ENCODE results near the gene GPR4.

Gene GPR4

DNA sequence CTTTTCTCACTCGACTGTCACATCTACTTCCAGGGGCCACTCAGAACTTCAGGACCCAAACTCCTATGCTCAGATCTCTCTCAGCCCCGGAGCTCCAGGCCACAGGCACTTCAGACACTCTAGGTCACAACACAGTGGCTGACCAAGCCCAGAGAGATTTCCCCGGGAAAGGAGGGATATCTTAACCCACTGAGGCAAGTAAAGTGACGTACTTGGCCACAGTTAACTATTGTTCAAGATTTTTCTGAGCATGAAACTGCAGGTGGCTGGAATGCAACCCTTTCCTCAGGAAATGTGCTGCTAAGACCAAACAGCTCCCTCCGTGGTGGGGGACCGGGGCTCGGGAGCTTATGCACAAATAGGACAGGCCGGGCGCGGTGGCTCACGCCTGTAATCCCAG lies 41.3 kb downstream of the GPR4 start:
- Histone ChIP-seq H3K4me3 (ENCODE audit: low read depth, low read length) (no peak overlapping the region), H3K9me3 (ENCODE audit: control insufficient read depth, insufficient read depth, low read length) (no peaks in the 10 kb centered on the region), H3K36me3 (ENCODE audit: control insufficient read depth, insufficient read depth, low read length) (no peaks in the 10 kb centered on the region), H3K4me1 (ENCODE audit: control insufficient read depth, insufficient read depth, low read length) (peaks cover 4% of the 10 kb centered on the region), H3K27me3 (ENCODE audit: control insufficient read depth, insufficient read depth, low read length) (no peaks in the 10 kb centered on the region), H3K9ac (ENCODE audit: low read depth, low read length) (no peak overlapping the region)

DNA sequence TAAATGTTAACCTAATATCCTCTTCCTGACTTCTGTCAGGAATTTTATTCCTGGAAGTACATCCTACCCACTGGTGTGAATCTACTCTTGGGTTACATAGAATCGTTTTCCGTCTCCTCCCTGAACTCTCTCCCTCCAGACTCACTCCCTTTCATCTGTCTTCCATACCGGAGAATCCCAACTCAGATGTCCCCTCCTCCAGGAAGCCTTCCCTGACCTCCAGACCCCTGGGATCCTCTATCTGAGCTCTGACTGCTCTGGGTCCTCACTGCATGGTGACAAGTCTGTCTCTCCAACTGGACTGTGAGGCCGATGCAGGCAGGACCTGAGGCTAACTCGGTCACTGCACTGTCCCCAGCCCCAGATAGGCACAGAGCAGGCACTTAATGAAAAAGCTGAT lies 42.0 kb downstream of the GPR4 start:
- no peak overlapping the region for H3K4me3 ChIP-seq (ENCODE audit: low read depth, low read length)
- no peaks in the 10 kb centered on the region for H3K9me3 ChIP-seq (ENCODE audit: control insufficient read depth, insufficient read depth, low read length)
- H3K36me3 ChIP-seq (ENCODE audit: control insufficient read depth, insufficient read depth, low read length), result no peaks in the 10 kb centered on the region
- H3K9ac ChIP-seq (ENCODE audit: low read depth, low read length), result no peak overlapping the region
- no peaks in the 10 kb centered on the region for H3K27me3 ChIP-seq (ENCODE audit: control insufficient read depth, insufficient read depth, low read length)
- peaks cover 4% of the 10 kb centered on the region for H3K4me1 ChIP-seq (ENCODE audit: control insufficient read depth, insufficient read depth, low read length)

DNA sequence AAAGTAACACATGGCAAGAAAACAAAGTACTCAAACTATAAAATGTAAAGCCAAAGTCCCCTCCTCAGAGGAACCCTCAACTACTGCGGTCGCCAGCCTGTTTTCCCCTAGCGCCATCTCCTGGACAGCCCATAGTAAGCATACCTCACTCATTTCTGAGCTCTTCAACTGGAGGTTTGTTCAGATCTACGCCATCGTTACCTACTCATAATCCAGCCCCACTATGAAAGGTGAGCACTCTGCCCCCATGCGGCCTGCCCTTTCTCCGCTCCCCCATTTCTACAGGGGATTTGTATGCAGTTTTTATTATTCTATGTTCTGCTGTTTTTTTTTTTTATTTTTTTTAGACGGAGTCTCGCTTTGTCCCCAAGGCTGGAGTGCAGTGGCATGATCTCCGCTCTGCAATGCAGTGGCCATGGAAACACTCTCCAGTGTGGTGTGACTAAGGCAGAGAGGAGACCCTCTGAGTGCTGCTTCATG lies 43.6 kb downstream of the GPR4 start:
- peaks cover 6% of the 10 kb centered on the region for H3K27me3 ChIP-seq (ENCODE audit: control insufficient read depth, insufficient read depth, low read length)
- no peaks in the 10 kb centered on the region for H3K9me3 ChIP-seq (ENCODE audit: control insufficient read depth, insufficient read depth, low read length)
- H3K9ac ChIP-seq (ENCODE audit: low read depth, low read length), result no peak overlapping the region
- no peak overlapping the region for H3K4me3 ChIP-seq (ENCODE audit: low read depth, low read length)
- no peaks in the 10 kb centered on the region for H3K4me1 ChIP-seq (ENCODE audit: control insufficient read depth, insufficient read depth, low read length)
- no peaks in the 10 kb centered on the region for H3K36me3 ChIP-seq (ENCODE audit: control insufficient read depth, insufficient read depth, low read length)

DNA sequence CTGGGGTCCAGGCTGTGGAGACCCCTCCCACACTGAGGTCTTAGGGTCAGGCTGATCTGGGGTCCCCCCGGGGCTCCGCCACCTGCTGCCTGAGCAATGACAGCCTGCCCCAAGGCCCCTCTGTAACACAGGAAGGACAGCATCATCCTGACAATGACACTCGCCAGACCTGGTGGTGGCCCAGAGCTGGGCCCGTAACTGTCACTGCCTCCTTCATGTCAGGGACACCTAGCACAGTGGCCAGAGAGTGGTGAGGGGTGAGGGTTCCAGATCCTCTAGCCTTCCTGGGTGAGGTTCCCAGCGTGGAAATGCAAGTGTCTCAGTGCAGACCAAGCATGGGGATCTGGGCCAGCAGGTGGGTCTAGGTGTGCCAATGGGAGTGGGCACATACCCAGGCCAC lies 45.2 kb downstream of the GPR4 start:
- no peaks in the 10 kb centered on the region for H3K4me1 ChIP-seq (ENCODE audit: control insufficient read depth, insufficient read depth, low read length)
- no peak overlapping the region for H3K9ac ChIP-seq (ENCODE audit: low read depth, low read length)
- H3K9me3 ChIP-seq (ENCODE audit: control insufficient read depth, insufficient read depth, low read length), result no peaks in the 10 kb centered on the region
- H3K4me3 ChIP-seq (ENCODE audit: low read depth, low read length), result no peak overlapping the region
- peaks cover 6% of the 10 kb centered on the region for H3K27me3 ChIP-seq (ENCODE audit: control insufficient read depth, insufficient read depth, low read length)
- no peaks in the 10 kb centered on the region for H3K36me3 ChIP-seq (ENCODE audit: control insufficient read depth, insufficient read depth, low read length)

DNA sequence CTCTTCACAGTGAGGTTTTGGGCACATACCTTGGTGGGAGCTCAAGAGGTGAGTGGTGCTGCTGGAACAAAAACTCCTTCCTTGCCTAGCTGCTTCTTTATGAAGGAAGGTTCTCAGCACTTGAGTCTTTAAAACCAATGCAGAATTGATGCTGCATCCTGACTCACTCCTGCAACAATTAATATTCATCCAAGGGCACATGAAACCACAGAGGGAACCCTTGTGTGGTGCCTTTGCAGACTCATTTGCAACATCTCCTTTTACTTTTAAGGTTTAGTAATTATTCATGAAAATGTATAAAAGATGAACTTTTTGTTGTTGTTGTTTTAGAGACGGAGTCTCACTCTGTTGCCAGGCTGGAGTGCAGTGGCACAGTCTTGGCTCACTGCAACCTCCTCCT lies 47.5 kb downstream of the GPR4 start:
- Histone ChIP-seq H3K9me3 (ENCODE audit: control insufficient read depth, insufficient read depth, low read length) (no peaks in the 10 kb centered on the region), H3K27me3 (ENCODE audit: control insufficient read depth, insufficient read depth, low read length) (peaks cover 6% of the 10 kb centered on the region), H3K36me3 (ENCODE audit: control insufficient read depth, insufficient read depth, low read length) (no peaks in the 10 kb centered on the region), H3K4me1 (ENCODE audit: control insufficient read depth, insufficient read depth, low read length) (peaks cover 4% of the 10 kb centered on the region), H3K4me3 (ENCODE audit: low read depth, low read length) (peak overlapping the region; percentile 66), H3K9ac (ENCODE audit: low read depth, low read length) (no peak overlapping the region)

GRCh38 chr19:45553464-45553863 lies 48.5 kb downstream of the GPR4 start:
- Histone ChIP-seq H3K9me3 (ENCODE audit: control insufficient read depth, insufficient read depth, low read length) (no peaks in the 10 kb centered on the region), H3K9ac (ENCODE audit: low read depth, low read length) (no peak overlapping the region), H3K4me3 (ENCODE audit: low read depth, low read length) (peak overlapping the region; percentile 66), H3K27me3 (ENCODE audit: control insufficient read depth, insufficient read depth, low read length) (peaks cover 6% of the 10 kb centered on the region), H3K36me3 (ENCODE audit: control insufficient read depth, insufficient read depth, low read length) (no peaks in the 10 kb centered on the region), H3K4me1 (ENCODE audit: control insufficient read depth, insufficient read depth, low read length) (peaks cover 4% of the 10 kb centered on the region)

DNA sequence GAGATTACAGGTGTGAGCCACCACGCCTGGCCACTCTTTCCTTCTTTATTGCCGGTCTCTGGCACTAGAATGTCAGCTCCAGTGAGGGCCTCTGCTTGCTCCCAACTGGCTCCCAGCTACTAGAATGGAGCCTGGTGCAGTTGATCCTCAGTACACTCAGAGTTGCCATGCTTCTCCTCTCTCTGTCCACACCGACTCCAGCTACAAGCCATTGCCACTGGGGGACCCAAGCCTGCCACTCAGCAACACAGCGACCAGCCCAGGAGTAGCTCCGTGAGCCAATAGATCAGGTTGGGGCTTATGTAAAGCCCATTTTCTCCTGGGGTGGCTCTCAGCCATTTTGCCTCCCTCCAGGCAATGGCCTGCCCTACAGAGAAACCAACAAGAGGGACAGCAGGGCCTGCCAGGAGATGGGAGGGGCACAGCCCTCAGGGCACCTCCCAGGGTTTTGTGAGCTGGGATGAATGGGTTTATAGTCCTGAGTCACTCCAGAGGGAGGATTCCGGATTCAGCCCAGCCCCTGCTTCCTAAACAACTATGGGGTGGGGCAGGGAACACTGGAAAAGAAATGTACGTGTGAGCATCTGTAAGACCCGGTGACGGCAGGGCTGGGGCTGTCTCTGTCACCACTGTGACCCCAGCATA lies 53.9 kb downstream of the GPR4 start:
- H3K9me3 ChIP-seq (ENCODE audit: control insufficient read depth, insufficient read depth, low read length), result no peaks in the 10 kb centered on the region
- no peaks in the 10 kb centered on the region for H3K36me3 ChIP-seq (ENCODE audit: control insufficient read depth, insufficient read depth, low read length)
- H3K4me1 ChIP-seq (ENCODE audit: control insufficient read depth, insufficient read depth, low read length), result peaks cover 4% of the 10 kb centered on the region
- no peak overlapping the region for H3K4me3 ChIP-seq (ENCODE audit: low read depth, low read length)
- H3K9ac ChIP-seq (ENCODE audit: low read depth, low read length), result no peak overlapping the region
- no peaks in the 10 kb centered on the region for H3K27me3 ChIP-seq (ENCODE audit: control insufficient read depth, insufficient read depth, low read length)

- no peak overlapping the region for H3K9ac ChIP-seq (ENCODE audit: low read depth, low read length)
- H3K36me3 ChIP-seq (ENCODE audit: control insufficient read depth, insufficient read depth, low read length), result no peaks in the 10 kb centered on the region
- H3K9me3 ChIP-seq (ENCODE audit: control insufficient read depth, insufficient read depth, low read length), result no peaks in the 10 kb centered on the region
- peaks cover 4% of the 10 kb centered on the region for H3K4me1 ChIP-seq (ENCODE audit: control insufficient read depth, insufficient read depth, low read length)
- H3K4me3 ChIP-seq (ENCODE audit: low read depth, low read length), result no peak overlapping the region
- H3K27me3 ChIP-seq (ENCODE audit: control insufficient read depth, insufficient read depth, low read length), result no peaks in the 10 kb centered on the region
These were observed 54.7 kb downstream of the GPR4 start for GRCh38 chr19:45547211-45547770.

DNA sequence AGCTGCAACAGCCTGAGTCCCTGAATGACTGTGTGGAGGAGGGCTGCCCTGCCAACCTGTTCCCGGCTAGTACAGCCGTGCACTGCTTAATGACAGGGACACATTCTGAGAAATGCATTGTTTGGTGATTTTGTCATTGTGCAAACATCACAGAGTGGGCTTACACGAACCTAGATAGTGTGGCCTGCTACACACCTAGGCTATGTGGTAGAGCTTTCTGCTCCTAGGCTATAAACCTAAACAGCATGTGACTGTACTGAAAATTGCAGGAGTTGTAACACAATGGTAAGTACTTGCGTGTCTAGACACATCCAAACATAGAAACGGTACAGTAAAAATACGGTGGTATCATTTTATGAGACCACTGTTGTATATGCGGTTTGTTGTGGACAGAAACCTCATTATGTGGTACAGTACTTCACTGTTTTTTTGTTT lies 59.8 kb downstream of the GPR4 start:
- H3K9ac ChIP-seq (ENCODE audit: low read depth, low read length), result no peak overlapping the region
- no peaks in the 10 kb centered on the region for H3K4me1 ChIP-seq (ENCODE audit: control insufficient read depth, insufficient read depth, low read length)
- no peaks in the 10 kb centered on the region for H3K9me3 ChIP-seq (ENCODE audit: control insufficient read depth, insufficient read depth, low read length)
- H3K27me3 ChIP-seq (ENCODE audit: control insufficient read depth, insufficient read depth, low read length), result no peaks in the 10 kb centered on the region
- H3K4me3 ChIP-seq (ENCODE audit: low read depth, low read length), result no peak overlapping the region
- no peaks in the 10 kb centered on the region for H3K36me3 ChIP-seq (ENCODE audit: control insufficient read depth, insufficient read depth, low read length)
